Amniotic stem cell (primary cell): ENCODE data around the gene FNDC8.
"Not testable (repeated sequence)": the region's sequence is repeated elsewhere in the genome, so short reads cannot be mapped to it uniquely, and the experiment has no call there.

Experiments
- DNase-seq: peaks from one replicate; lab custom pipeline; 2025; lab: John Stamatoyannopoulos, UW

FNDC8 gene

DNA sequence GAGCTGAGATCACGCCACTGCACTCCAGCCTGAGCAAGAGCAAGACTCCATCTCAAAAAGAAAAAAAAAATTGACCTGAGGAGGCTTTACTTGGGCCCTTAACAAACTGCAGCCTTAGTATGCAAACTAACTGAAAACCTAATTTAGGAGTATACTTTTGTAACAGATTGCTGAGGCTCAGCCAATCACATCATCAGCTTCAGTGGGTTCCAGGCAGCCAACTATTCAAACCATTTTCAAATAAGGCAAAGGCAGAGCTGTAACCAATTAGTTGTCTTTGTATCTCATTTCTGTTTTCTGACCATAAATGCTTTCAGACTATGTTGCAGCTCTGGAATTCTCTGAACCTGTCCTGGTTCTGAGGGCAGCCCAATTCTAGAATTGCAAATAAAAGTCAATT, 25.7 kb upstream of the FNDC8 start:
- no peak for DNase-seq

- DNase-seq: no peak
Measured at GRCh38 chr17:35097776-35098175, 23.6 kb upstream of the FNDC8 start.

DNA sequence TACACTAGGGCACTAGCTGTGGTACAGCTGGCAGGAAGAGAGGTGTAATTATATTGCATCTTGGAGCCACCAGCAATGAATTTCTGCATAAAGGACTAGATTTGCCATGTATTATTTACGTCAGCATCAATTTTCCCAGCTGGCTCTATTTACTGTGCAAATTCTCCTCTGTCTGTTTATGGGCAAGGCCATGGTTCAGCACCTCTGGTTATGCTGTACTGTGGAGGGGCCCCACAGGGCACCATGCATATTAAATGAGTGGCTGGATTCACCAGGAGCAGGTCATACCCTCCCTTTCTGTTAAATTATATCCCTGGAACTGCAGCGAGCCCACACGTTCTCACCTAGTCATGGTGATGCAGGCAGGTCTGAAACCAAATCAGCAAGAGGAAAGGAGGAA, 21.5 kb upstream of the FNDC8 start:
- no peak for DNase-seq

- DNase-seq: no peak
Measured at GRCh38 chr17:35101036-35101435, 20.4 kb upstream of the FNDC8 start.

DNA sequence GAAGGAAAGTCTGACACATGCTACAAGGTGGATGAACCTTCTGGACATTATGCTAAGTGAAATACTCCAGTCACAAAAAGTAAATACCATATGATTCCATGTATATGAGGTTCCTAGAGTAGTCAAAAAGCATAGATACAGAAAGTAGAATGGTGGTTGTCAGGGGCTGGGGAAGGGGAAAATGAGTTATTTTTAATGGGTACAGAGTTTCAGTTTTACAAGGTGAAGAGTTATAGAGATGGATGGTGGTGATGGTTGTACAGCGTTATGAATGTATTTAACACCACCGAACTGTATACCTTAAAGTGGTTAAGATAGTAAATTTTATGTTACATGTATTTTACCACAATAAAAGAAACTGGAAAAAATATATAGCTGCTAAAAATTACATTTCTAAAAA, 19.7 kb upstream of the FNDC8 start:
- no peak for DNase-seq

- DNase-seq: no peak
Measured at GRCh38 chr17:35103271-35103670, 18.1 kb upstream of the FNDC8 start.

DNA sequence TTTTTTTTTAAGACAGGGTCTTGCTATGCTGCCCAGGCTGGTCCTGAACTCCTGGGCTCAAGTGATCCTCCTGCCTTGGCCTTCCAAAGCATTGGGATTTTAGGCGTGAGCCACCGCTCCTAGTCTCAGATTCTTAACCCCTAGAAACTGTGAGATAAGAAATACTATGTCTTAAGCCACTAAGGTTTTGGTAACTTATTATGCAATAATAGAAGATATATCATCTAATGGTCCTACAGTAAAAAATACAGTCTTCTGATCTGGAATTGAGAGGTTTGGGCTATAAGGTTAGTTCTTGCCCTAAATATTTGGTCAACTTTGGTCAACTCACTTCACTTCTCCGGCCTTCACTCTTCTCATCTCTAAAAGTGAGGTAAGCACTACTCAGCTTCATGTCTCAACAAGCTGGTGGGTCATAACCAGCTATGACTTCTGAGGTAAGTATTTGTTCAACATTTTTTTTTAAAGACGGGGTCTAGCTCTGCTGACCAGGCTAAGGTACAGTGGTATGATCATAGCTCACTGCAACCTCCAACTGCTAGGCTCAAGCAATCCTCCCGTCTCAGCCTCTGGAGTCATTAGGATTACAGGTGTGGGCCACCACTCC, 16.5 kb upstream of the FNDC8 start:
- DNase-seq: no peak

DNA sequence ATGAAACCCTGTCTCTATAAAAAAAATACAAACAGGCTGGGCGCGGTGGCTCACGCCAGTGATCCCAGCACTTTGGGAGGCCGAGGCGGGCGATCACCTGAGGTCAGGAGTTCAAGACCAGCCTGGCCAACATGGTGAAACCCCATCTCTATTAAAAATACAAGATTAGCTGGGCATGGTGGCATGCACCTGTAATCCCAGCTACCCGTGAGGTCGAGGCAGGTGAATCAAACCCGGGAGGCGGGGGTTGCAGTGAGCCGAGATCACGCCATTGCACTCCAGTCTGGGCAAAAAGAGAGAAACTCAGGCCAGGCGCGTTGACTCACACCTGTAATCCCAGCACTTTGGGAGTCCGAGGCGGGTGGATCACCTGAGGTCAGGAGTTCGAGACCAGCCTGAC, 10.6 kb upstream of the FNDC8 start:
- DNase-seq: not testable (repeated sequence)

DNA sequence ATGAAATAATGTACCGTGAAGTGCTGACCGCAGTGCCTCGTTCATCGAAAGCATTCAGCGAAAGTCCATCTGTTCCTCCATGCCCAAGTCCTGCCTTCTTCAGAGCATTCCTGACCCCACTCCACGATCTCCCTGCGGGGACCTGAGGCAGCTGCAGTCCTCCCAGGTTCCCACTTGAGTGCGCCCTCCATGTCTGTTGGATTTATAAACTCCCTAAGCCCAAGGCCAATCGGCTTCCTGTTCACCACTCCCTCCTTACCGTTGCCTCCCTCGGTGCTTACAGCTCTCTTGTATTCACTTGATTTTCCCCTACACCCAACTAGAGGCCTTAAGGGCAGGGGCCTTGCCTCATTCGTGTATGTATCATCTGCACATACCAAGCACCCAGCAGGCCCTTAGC, 4.6 kb upstream of the FNDC8 start:
- DNase-seq: no peak

DNA sequence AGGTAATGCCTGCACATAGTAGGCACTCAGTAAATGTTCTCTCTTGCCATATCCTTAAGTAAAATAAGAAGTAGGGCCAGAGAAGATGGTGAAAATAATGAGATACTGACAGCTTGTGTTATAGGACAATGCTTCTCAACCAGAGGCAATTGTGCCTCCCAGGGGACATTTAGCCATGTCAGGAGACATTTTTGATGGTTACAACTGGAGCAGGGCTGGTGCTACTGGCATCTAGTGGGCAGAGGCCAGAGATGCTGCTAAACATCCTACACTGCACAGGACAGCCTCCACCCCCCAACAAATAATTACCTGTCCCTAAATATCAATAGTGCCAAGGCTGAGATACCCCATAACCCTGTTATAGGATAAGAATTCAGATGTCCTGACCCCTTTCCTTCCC, 3.4 kb upstream of the FNDC8 start:
- no peak for DNase-seq

GRCh38 chr17:35119370-35120165, 1.8 kb upstream of the FNDC8 start, which contains the start of gene RAD51D:
Gene RAD51D, minus strand, starts transcription at chr17:35119860. Its CDS starts 247 bp downstream, at chr17:35119613.
- DNase-seq: peak; percentile 39

- DNase-seq: no peak
Measured at GRCh38 chr17:35127751-35128514, 6.5 kb downstream of the FNDC8 start.

GRCh38 chr17:35129154-35129972, 7.9 kb downstream of the FNDC8 start:
- DNase-seq: no peak

DNA sequence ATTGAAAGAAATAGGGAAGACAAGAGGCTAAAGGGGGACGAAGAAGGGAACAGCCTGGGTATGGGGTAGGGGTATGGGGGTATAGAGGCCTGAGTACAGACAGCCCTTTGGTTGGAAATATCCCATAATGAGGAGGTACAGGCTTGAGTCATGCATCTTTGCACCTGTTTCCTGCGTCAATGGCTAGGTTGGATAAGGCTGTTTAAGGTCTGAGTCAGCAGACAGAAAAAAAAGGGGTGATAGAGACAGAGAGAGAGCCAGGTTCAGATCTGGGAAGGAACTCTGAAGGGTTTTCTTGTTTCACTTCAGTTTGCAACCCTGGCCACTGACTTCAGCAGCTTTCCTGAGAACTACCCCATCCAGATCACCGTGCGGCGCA, 8.5 kb downstream of the FNDC8 start:
- no peak for DNase-seq

DNA sequence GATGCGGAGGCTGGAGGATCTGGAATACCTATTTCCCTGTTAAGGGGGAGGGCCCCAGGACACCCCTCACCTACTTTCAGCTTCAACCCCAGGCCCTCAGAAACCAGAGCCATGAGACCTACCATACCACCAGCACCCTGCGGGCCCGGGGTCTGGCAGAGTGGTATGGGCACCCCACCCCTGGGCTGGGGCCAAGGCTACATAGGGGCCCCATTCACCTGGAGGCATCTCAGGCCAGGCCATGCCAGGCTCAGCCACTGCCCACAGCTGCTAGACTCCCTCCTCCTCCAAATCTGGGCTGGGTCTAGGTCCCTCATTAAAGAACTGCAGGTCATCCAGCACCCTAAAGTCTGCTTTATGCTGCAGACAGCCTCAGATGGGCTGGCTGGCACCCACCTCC, 9.0 kb downstream of the FNDC8 start:
- DNase-seq: no peak

DNA sequence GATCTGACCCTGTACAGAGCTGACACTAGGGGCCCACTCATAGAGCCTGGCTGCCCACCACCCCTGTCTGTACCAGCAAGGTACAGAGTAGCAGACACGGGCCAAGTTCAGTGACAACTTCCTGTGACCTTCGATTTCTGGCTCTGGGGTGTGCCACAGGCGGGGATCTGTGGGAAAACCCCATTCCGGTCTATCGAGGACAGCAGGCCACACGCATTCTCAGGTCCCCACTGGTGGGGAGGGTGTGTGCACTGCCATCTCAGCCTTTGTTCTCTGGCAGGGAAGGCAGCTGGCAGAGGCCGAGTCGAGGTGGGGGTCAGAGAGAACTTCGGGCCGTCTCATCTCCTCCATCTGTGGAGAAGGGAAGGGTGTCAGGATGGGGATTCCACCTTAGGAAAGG, 10.7 kb downstream of the FNDC8 start:
- no peak for DNase-seq

GRCh38 chr17:35132816-35133550, 11.6 kb downstream of the FNDC8 start:
- DNase-seq: no peak

DNA sequence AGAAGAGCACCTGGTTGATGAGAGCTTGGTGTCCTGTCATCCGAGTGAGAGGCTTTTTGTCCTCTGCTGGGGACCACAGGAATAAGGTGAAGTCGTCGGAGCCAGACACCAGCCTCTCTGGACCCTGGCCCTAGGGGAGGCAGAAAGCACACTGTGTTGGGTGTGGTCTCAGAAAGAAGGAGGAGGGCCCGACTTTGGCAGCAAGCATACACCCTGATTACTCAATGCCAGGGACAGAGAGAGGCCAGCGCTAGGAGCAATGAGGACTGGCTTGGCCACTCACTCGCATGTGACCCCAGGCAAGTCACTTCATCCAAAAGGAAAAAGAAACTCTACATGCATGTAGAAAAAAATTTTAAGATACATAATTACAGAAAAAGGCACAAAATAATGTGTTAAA, 13.9 kb downstream of the FNDC8 start:
- DNase-seq: no peak

GRCh38 chr17:35138218-35138617, 16.8 kb downstream of the FNDC8 start:
- no peak for DNase-seq

- peak; percentile 37 for DNase-seq
Measured at GRCh38 chr17:35141681-35142466, 20.5 kb downstream of the FNDC8 start, which contains the start of gene NLE1. Gene NLE1, minus strand, starts transcription at chr17:35142303. Its CDS starts 28 bp downstream, at chr17:35142275.

- DNase-seq: no peak
Measured at GRCh38 chr17:35142467-35142796, 21.0 kb downstream of the FNDC8 start.
